NCI-H1105 (cell line): Measurements from ENCODE around the gene ZNF467.

Experiments
- DNase-seq: peaks from one replicate; lab custom pipeline; 2025; lab: John Stamatoyannopoulos, UW

Gene ZNF467

DNA sequence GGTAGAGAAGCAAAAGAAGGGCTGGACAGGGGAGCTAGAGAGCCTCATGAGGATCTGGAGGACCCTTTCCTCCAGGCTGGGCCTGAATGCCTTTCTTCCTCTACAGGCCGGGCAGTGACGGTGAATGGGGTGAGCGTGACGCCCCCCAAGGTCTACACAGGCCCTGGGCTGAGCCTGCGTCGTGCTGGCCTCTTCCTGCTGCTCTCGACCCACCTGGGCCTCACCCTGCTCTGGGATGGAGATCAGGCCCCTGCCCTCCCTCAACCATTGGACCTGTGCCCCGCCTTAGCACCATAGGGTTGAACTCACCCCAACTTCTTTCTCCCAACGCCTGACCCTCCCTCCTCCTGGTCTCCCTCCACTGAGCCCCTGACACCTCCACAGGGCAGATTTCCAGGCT, 12.6 kb upstream of the ZNF467 start:
- no peak for DNase-seq

DNA sequence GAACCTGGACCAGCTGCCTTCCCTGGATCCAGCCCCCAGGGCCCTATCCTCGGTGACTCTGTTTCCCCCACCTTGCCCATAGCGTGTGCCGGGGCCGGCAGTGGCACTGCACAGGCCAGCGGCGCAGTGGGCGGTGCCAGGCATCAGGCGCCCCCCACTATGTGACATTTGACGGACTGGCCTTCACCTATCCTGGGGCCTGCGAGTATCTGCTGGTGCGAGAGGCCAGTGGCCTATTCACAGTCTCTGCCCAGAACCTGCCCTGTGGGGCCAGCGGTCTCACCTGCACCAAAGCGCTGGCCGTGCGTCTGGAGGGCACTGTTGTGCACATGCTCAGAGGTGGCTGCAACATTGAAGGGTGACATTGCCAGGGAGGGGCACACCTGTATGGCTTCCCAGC, 12.0 kb upstream of the ZNF467 start:
- no peak for DNase-seq

DNA sequence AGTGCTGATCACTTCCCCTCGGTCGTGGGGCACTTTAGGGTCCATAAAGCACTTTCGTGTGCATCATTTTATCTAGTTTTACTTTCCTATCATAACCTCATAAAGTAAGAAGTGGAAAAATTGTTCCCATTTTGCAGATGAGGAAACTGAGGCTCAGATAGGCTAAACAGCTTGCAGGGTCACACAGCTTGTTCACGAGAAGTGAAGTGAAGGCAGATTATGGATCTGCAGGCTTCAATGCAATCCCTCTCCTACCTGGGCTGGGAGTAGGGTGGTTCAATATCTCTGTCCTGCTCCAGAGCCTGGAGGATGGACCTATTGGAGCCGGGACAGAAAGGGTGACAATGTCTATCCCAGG, 10.8 kb upstream of the ZNF467 start:
- no peak for DNase-seq

DNA sequence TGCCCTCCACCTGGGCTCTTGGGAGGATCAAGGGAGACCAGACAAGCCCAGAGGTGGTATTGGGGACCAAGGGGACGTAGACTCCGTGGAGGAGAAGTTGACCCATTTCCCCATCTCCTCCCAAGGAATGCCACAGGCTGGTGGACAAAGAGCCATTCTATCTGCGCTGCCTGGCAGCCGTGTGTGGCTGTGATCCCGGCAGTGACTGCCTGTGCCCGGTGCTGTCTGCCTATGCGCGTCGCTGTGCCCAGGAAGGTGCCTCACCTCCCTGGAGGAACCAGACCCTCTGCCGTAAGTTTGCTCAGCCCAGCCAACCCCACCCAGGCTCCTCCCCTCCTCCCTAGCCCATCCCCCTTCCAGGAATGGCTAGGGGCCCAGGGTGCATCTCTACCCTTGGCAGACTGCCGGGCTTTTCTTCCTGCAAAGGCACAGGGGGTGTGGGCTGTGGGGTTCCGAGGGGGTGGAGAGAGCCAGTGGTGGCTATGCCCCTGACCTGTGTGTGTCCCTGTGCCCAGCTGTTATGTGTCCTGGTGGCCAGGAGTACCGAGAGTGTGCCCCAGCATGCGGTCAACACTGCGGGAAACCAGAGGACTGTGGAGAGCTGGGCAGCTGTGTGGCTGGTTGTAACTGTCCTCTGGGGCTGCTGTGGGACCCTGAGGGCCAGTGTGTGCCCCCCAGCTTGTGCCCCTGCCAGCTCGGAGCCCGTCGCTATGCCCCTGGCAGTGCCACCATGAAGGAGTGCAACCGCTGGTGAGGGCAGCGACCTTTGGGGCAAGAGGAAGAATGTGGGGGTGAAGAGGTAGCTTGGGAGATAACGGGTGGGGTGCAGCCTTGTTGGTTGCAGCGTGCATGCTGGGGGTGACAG, 10.2 kb upstream of the ZNF467 start:
- no peak for DNase-seq

DNA sequence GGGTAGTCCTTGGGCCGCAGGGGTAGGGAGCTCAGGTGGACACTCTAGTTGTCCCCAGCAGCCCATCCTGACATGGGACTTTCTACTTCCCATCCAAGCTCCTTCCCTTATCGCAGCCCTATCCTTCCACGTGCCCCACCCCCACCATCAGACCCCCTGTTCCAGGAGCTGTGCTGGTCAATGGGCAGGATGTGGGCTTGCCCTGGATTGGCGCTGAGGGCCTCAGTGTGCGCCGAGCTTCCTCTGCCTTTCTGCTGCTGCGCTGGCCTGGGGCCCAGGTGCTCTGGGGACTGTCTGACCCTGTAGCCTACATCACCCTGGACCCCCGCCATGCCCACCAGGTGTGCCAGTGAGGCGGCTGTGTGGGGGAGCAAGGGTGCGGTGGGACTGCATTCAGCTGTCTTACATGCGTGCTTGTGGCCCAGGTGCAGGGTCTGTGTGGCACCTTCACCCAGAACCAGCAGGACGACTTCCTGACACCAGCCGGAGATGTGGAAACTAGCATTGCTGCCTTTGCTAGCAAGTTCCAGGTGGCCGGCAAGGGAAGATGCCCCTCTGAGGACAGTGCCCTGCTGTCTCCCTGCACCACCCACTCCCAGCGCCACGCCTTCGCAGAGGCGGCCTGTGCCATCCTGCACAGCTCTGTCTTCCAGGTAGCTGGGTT, 9.4 kb upstream of the ZNF467 start:
- no peak for DNase-seq

DNA sequence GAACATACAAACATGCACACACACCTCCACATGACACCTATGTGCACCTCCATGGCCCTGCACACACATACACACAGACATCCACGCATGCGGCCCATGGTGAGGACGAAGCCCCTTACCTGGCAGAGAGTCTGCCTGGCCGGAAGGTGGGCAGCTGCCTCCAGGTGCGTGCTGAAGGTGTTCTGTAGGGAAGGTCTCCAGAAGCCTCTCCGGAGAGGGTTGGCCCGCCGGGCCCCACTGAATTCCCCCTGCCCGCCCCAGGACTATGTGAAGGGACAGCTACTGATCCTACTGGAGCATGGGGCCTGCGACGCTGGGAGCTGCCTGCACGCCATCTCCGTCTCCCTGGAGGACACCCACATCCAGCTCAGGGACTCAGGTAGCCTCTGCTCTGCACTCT, 8.5 kb upstream of the ZNF467 start:
- DNase-seq: no peak

DNA sequence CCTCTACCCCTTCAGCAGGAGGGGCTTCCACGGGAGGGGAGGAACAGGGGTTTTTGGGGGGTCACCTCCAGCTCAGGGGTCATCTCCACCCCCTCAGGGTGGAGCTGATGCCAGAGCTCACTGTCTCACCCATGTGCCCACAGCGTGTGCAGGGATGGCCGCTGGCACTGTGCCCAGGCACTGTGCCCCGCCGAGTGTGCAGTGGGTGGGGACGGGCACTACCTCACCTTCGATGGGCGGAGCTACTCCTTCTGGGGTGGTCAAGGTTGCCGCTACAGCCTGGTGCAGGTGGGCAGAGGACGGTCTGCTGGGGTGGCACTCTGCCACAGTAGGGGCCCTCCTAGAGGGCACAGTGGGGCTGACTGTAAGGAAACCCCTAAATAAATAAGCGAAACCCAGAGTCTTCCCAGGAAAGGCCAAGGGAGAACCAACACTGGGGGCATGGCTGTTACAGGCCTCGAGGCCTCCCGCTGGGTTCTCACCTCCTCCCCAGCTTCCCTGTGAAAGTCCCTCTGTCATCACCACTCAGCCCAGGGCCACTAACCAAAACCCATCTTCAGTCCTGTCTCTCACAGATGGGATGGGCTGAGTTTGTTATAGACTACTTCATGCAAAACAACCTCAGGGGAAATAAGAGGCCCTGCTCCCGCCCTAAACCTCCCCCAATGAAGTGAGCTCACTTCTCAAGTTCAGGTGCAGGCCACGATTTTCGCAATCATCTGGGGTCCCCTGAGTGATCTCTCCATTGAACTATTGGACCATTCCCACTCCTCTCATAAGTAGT, 7.4 kb upstream of the ZNF467 start:
- DNase-seq: no peak

DNA sequence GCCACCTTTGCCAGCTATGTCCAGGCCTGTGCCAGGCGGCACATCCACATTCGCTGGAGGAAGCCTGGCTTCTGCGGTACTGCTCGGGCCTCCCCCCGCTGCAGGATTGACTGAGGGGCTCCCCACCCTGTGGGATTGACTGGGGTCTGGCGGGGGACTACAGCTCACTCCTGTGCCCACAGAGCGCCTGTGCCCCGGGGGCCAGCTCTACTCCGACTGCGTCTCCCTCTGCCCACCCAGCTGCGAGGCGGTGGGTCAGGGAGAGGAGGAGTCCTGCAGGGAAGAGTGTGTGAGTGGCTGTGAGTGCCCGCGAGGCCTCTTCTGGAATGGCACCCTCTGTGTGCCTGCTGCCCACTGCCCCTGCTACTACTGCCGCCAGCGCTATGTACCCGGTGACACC, 6.7 kb upstream of the ZNF467 start:
- no peak for DNase-seq

DNA sequence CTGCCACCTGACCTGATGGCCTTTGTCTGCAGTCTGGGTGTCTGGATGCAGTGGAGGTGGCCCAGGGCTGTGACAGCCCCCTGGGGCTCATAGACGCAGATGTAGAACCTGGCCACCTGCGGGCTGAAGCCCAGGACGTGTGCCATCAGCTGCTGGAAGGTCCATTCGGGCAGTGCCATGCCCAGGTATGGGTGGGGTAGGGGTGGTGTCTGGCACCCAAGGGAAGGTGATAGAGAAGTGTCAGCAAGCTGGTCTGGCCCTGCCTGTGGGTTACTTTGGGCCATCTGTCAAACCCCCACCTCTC, 6.1 kb upstream of the ZNF467 start:
- no peak for DNase-seq

DNA sequence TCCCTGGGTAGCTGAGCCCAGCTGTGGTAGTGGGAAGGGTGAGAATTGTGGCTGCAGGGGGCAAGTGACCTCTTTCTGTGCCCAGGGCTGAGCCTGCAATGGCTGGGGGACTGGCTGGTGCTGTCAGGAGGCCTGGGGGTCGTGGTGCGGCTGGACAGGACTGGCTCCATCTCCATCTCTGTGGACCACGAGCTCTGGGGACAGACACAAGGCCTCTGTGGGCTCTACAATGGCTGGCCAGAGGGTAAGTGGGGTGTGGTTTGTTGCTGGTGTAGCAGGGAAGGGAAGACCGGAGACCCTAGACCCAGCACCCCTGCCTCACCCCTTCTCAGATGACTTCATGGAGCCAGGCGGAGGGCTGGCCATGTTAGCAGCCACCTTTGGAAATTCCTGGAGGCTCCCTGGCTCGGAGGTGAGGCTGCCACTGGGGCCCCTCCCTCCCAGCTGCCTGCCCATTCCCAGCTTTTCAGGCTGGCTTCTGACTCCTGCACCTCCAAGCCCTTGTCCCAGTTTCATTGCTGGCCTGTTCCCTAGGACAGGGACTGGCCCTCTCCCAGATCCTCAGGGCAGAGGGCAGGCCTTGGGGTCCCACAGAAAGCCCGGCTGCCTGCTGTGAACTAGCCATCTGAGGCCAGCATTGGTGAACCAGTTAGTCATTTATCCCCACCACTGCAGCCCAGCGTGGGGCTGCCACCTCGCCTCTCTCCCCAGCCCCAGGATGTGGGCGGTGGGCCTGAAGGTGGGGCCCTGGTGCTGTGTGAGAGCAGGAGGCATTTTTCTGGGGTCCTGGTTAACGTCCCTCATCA, 5.5 kb upstream of the ZNF467 start:
- DNase-seq: no peak

DNA sequence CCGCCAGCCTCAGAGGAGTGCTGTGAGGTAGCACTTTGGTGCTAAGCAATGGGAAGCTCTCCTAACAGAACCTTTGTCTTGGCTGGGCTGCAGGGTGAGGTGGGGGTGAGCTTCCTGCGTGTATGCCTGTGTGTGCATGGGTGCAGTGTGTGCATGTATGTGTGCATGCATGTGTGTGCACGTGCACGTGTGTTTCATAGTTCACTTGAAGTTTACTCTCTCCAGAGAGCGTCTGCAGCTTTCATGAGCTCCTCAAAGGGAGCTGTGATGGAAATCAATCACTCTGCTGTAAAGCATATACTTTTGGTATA, 4.9 kb upstream of the ZNF467 start:
- no peak for DNase-seq

DNA sequence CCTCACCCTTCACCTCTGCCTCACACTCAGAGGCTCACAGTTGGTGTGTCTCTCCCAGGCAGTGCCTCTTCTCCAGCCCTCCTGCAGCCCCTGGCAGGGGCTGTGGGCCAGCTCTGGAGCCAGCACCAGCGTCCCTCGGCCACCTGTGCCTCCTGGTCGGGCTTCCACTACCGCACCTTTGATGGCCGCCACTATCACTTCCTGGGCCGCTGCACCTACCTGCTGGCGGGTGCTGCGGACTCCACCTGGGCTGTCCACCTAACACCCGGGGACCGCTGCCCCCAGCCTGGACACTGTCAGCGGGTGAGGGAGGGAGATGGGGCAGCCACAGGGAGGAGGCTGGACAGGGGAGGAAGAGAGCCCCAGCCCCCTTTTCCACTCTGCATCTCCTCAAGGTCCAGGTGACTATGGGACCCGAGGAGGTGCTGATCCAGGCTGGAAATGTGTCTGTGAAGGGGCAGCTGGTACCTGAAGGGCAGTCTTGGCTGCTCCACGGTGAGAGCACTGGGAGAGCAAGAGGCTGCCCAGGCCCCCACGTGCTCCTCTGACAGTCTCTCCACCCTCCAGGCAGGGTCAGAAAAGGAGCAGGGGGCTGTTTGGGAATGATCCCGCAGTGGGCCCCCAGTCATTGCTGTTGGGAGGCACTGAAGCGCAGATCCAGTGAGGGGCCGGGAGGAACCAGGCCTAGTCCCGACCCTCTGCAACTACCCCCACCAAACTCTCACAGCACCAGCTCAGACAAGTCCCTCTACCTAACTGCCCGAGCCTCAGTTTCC, 4.4 kb upstream of the ZNF467 start:
- no peak for DNase-seq

DNA sequence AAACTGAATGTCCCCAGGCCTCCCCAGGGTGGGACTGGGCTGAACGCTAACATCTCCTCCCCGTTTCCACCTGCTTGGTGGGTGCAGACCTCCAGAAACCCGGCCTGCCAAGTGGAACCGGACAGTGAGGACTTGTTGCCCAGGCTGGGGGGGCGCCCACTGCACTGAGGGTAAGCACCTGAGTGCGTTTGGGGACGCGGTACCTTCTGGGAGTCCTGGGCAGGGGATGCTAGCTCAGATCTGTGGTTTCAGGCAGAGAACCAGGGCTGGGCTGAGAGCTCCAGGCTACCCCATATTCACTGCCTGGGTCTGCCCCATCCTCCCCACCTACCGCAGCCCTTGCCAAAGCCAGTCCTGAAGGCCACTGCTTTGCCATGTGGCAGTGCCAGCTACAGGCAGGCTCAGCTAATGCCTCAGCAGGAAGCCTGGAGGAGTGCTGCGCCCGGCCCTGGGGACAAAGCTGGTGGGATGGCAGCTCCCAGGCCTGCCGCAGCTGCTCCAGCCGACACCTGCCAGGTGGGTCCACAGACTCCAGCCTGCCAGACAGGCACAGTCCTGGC, 3.5 kb upstream of the ZNF467 start:
- DNase-seq: no peak

DNA sequence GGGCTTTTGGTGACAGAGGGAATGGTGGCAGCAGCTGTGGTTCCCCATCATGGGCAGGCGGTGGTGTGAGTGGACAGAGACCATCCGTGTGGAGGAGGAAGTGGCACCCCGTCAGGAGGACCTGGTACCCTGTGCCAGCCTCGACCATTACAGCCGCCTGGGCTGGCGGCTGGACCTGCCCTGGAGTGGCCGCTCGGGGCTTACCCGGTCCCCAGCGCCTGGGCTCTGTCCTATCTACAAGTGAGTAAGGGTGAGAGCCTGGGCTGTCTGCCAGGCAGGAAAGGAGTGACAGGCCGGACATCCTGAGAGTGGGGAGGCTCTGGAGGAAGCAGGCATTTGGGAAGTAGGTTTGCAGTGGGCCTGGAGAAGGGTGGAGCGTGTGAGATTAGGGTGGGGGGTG, 2.9 kb upstream of the ZNF467 start:
- no peak for DNase-seq

DNA sequence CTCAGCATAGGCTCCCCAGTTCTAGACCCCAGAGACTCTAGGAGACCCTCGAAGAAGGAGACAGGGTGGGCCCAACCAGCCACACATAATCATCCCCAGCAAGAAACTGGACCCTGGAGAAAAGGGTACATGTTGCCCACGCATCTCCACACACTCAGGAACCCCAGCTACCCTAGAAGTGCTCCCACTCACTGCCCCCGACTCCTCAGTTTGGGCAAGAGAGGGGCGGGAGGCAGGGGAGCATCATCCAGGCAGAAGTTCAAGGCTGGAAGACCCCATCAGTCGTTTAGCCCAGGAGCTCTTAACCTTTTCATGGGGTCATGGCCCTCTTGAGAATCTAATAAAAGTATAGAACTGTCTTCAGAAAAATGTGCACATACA, 1.8 kb upstream of the ZNF467 start:
- DNase-seq: no peak

DNA sequence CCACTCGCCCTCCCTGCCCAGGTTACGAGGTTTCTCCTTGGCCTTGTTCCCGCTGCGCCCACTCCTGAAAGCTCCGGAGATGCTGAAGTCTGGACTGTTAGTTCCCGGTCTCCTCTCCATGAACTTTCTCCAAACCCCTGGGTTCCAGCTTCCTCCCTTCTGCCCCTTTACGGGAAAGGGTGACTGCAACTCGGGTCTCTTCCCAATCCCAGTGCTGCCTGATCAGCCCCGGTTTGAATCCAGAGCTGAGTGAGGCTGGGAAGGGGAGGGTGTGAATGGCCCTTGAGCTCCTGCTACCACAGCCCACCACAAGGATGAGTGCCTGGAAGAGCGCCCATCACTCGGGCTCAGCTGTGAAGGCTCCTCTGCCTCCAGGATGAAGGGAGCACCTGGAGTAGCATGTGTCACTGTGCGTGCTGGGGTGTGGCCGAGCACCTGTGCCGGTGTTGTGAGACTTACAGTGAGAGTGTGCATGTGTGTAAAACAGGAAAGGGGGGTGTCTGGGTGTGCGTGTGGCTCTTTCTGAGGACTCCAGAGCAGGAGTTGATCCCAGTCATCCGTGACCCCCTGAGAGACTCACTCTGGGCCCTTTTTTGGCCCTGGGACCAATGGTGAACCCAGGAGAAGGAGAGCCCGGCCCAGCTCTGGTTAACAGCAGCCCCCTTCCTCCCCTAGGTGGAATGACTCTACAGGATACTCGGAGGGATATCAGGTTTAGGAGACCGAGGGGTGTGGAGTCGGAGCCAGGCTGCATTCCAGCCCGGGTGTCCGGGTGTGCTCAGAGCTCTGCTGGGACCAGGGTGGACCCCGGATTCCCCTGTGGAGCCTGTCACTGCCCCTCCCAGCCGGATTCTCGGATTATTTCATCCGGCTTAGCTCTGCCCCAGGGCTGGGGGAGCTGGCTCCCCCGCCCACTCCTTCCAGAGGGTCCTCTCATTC, 1.1 kb upstream of the ZNF467 start:
- DNase-seq: no peak

DNA sequence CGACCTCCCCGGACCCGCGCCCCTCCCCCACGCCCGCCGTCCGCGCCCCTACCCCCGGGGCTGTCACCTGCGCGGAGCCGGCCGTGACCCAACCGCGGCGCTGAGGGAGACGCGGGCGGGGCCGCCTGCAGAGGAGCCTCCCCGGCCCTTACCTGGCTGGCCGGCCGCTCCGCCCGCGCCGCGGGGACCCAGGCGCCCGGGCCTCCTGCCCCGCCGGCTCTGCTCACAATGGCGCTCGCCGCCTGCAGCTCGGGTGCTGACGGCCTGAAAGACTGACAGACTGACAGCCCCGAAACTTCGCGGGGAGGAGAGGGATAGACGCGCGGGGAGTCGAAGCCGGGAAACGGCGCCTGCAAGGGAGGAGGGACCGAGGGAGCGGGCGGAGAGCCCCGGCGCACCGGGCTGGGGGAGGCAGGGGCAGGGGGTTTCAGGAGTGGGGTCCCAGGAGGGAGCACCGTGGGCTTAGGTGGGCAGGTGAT, 393 bp downstream of the ZNF467 start:
- DNase-seq: peak; percentile 34

DNA sequence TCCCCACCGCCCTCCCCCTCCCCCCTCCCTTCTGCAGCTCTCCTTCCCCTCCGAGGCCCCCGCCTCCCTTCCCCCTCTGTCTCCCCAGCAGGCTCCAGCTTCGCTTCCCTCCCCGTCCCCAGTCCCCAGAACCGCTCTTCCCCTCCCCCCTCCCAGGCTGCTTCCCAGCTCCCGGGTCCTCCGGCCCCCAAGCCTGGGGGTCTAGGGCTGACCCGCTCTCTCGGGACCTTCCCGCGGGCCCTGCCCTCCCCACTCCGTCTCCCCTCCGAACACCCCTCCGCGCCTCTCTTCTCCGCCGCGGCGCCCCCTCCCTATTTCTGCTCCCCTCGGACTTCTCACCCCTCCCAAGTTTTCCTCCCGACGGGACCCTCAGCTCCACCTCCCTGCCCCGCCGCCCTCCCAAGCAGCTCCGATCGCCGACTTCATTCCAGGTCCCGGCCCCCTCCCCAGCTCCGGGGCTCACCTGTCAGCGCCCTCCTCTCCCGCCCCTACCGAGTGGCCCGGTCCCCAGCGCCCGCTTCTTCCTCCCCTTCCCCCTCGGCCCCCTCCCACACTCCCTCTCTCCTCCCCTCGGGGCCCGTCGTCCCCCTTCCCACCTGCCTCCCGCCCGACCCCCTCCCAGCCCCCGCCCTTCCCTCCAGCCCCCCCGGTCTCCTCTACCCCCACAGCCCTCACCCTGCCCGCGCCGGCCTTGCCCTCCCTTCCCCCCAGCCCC, 990 bp downstream of the ZNF467 start:
- DNase-seq: no peak

DNA sequence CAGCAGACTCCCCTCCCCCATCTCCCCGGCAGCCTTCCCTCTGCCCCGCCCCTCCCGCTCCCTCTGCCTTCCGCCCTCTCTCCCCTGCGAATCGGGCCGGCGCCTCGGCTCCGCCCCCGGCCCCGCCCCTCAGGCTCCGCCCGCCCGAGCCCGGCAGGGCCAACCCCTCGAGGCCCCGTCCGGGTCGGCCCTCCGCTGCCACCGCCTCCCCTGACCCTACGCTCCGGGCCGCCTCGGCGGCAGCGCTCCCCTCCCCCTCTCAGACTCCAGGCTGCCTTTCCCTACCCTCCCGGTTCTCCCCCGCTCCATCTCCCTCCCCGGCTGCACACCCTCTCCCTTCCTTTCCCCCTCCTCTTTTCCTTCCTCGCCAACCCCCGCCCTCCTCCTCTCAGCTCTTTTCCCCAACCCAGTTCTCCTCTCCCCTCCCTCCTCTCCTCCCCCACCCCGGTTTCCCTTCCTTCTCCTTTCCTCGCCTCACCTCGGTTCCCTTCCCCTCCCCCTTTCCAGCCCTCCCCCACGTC, 1.6 kb downstream of the ZNF467 start:
- DNase-seq: peak; percentile 86
